Activated CD4-positive, CD25-positive, alpha-beta regulatory T cell treated with anti-CD3 and anti-CD28 coated beads, Interleukin-2, amount 50 U/mL, for 72 hours (primary cell): ENCODE measurements around the gene KRTAP4-16.
"Not testable (repeated sequence)": the region's sequence is repeated elsewhere in the genome, so short reads cannot be mapped to it uniquely, and the experiment has no call there.

ENCODE experiments used
- DNase-seq: peaks from one replicate; pipeline ENCODE4 v3.0.0; 2021

Gene KRTAP4-16

DNA sequence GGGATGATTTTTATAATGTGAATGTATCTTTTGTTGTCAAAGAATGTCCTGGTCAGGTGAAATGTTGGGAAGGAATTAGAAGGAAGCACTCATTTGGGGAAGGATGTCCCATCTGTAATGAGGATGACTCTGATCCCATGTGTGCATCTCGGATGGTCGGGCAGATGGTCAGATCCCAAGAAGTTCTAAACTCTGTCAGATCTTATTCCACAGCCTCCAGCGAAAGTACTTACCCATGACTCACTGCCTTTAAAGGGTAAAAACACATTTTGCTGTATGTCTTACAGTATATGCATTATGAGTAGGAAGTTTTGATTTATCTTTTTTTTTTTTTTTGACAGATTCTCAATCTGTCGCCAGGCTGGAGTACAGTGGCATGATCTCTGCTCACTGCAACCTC lies 16.7 kb upstream of the KRTAP4-16 start:
- DNase-seq: no peak

- not testable (repeated sequence) for DNase-seq
Observed at GRCh38 chr17:41117846-41118386, 15.9 kb upstream of the KRTAP4-16 start, which contains the start of gene KRTAP4-11. KRTAP4-11 (minus strand) TSS chr17:41118373; CDS start chr17:41118315, 58 bp downstream.

GRCh38 chr17:41116297-41116696 lies 14.3 kb upstream of the KRTAP4-16 start:
- no peak for DNase-seq

DNA sequence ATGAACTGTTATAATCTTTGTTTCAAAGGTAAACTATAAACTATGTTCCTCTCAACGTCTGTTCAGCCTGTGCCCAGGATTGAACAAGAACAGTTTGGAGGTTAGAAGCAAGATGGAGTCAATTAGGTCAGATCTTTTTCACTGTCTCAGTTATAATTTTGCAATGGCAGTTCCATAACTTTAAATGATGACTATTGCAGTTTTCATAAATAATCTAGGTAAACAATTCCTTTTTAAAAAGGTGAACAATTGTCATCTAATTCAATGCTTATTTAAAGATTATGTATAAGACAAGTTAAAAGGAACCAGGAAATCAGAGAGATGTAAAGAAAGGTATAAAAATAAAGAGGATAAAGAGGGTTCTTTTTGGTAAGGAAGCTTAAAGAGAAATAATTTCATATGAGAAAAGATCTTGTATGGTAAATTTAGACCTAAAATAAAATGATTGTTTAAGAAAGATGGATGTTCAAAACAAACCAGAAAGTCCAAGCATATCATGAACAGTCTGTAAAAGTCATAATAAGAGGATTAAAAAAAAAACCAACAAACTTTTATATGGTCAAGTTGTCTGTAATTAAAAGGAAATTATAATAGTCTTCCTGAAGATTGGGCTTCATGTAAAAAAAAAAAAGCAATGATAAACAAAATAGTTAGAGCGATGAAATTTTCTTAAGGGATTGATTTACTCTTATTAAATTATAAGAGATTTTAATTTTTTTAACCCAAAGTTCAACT lies 9.3 kb upstream of the KRTAP4-16 start:
- no peak for DNase-seq

DNA sequence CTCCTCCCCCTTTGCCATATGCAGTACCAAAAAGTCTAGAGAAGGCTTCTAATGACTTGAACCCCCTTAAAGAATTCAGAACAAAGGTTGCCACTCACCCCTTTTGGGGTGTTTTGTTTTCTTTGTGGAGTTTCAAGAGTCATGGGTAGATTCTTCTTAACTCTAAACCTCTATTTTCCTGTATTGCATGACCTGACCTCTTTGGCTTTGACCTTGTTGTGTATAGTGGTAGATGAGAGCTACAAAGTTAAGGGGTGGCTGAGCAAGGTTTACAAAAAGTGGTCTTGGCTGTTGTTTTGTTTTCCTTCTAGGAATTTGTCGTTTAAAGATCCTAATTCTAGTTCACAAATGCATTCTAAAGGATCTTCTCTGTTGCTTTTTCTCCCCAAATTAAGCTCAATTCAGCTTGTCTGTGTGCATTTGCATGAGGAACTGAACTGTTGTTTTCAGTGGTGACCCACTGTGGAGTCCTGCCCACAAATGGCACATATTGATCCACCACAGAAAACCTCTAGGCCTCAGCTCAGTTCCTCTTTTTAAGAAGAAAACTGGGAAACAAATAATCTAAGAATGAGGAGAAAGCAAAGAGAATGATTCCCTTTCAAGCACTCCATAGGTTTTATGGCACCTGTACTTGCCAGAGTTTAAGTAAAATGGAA lies 6.8 kb upstream of the KRTAP4-16 start:
- DNase-seq: not testable (repeated sequence)

DNA sequence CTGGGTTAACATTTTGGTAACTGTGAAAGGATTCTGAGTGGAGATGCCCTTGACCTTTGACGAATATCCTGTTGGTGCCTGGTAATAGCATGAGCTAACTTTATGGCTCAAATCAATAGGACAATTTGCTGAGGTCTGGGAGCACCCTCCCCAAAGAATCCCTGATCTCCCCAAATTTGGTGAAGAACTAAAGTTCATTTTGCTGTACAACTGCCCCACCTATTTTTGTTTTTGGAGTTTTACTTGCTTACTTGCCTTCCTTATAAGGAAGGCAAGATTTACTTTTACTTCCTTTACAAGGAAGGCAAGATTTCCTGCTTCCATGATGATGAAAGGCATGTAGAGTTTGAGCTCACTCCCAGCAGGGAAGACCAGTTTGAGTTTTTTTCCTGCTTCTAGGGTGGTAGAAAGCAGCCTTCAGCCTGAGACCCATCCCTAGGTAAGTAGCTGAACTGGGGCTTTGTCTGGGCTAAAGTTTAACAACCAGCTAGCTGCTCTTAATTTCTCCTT lies 6.0 kb upstream of the KRTAP4-16 start:
- no peak for DNase-seq

DNA sequence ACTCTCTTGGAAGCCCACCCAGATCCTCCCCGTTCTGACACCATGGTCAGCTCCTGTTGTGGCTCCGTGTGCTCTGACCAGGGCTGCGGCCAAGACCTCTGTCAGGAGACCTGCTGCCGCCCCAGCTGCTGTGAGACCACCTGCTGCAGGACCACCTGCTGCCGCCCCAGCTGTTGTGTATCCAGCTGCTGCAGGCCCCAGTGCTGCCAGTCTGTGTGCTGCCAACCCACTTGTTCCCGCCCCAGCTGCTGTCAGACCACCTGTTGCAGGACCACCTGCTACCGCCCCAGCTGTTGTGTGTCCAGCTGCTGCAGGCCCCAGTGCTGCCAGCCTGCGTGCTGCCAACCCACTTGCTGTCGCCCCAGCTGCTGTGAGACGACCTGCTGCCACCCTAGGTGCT lies 3.3 kb upstream of the KRTAP4-16 start, which contains the start of gene KRTAP4-9:
KRTAP4-9 (plus strand) TSS at position 43 of the 400 bp plus-strand sequence; CDS start at position 43, 0 bp downstream.
- DNase-seq: not testable (repeated sequence)

- DNase-seq: not testable (repeated sequence)
Observed at GRCh38 chr17:41104386-41105038, 2.5 kb upstream of the KRTAP4-16 start.

DNA sequence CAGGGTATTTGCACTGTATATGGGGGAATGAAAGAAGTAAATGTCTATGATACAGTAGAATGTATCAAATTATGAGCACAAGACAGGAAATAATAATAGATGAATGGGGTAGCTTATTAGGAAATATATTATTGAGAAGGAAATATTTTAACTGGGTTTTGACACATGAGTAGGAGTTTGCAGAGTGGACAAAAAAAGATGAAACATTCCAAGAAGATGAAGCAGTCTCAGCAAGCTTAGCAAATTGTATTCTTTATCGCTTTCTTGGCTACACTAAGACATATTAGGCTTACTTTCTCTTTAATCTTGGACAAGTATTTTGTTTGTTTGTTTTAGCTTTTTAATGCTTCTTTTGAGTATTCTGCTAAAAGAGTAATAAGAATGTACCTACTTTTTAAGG lies 1.9 kb upstream of the KRTAP4-16 start:
- no peak for DNase-seq

DNA sequence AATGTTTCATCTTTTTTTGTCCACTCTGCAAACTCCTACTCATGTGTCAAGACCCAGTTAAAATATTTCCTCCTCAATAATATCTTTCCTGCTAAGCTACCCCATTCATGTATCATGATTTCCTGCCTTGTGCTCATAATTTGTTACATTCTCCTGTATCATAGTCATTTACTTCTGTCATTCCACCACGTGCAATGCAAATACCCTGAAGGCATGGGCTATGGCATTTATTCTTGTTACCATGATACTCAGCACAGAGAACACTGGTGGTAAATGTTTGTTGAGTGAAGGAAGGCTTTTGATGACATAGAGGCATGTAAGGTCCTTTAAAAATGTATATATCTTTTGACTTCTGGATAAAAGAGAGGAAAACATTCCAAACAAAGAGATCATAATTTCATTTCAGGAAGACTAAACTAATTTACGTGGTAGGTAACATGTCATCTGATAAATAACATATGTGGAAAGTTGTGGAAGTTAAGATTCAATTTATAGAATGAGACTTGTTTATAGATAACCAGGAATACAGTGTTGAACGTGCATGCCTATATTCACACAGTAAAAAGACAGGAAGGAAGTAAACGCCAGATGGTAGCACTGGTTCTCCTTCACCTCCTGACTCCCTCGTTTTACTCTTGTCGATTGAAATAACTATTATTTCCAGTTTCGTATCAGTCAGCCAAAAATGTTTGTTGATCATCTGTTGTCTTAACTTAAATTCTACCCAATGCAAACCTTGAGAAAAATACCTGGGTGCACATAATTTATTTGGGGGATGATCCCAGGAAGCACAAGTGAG lies 2.1 kb downstream of the KRTAP4-16 start:
- not testable (repeated sequence) for DNase-seq

DNA sequence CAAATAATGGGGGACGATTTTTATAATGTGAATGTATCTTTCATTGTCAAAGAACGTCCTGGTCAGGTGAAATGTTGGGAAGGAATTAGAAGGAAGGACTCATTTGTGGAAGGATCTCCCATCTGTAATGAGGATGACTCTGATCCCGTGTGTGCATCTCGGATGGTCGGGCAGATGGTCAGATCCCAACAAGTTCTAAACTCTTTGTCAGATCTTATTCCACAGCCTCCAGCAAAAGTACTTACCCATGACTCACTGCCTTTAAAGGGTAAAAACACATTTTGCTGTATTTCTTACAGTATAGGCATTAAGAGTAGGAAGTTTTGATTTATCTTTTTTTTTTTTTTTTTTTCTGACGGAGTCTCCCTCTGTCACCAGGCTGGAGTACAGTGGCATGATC lies 3.5 kb downstream of the KRTAP4-16 start:
- no peak for DNase-seq

DNA sequence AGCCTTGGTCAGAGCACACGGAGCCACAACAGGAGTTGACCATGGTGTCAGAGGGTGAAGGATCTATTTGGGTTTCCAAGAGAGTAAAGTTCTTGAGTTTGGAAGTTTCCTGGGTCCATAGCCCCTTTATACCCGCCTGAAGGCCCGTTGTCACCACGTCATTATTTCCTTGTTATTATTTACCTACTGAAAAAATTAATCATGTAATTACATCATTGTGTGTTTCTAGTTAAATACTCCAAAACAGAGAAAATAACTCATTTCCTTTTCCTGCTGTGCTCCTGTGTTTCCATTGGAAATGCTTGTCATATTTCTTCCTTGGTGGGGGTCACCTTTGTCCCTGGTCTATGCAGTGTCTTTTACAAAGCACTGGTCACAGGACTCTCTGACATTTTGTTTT lies 4.0 kb downstream of the KRTAP4-16 start, which contains the start of gene KRTAP4-8:
KRTAP4-8 (minus strand) TSS at position 101 of the 400 bp plus-strand sequence; CDS start at position 43, 58 bp downstream.
- no peak for DNase-seq

- no peak for DNase-seq
Observed at GRCh38 chr17:41096055-41096454, 6.0 kb downstream of the KRTAP4-16 start.

- DNase-seq: not testable (repeated sequence)
Observed at GRCh38 chr17:41088760-41089352, 13.2 kb downstream of the KRTAP4-16 start.

GRCh38 chr17:41084100-41084856 lies 17.7 kb downstream of the KRTAP4-16 start, which contains the start of gene KRTAP4-7:
KRTAP4-7 (plus strand) TSS chr17:41084150; CDS start chr17:41084207, 57 bp downstream.
- not testable (repeated sequence) for DNase-seq

DNA sequence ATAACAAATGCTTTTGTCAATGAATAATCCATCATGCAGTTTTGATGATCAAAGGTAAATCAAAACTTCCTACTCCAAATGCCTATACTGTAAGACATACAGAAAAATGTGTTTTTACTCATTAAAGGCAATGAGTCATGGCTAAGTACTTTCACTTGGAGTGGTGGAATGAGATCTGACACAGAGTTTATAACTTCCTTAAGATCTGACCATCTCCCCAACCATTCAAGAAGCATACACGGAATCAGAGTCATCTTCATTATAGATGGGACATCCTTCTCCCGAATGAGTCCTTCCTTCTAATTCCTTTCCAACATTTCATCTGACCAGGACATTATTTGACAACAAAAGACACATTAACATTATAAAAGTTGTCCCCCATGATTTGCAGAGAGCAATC lies 18.6 kb downstream of the KRTAP4-16 start:
- DNase-seq: not testable (repeated sequence)

- DNase-seq: no peak
Observed at GRCh38 chr17:41082626-41083025, 19.4 kb downstream of the KRTAP4-16 start.

DNA sequence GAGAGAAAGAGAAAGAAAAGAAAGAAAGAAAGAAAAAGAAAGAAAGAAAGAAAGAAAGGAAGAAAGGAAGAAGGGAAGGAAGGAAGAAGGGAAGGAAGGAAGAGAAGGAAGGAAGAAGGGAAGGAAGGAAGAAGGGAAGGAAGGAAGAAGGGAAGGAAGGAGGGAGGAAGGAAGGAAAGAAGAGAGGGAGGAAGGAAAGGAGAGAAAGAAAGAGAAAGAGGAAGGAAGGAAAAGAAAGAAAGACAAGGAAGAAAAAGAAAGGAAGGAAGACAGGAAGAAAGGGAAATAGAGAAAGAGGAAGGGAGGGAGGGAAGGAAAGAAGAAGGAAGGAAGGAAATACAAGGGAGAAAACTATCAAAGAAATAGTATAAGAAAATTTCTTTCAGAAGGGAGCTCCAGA lies 25.2 kb downstream of the KRTAP4-16 start:
- no peak for DNase-seq

DNA sequence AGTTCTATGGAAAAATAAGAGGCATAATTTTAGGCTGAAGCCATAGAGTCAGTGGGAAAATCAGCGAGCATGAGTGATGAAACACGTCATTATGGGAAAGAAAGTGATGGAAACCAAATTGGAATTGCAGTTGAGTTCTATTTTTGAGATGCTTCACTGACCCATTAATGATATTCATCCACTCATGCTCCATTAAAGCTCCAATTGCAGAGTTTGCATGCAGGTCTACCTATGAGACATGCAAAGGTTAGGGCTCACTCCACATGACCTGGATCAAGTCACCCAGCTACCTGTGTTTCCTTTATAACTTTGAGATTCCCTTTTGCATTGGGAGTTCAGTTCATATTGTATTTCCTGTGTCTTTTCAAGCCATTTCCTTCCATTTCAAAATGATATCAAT lies 28.3 kb downstream of the KRTAP4-16 start:
- no peak for DNase-seq

- no peak for DNase-seq
Observed at GRCh38 chr17:41071606-41072360, 30.2 kb downstream of the KRTAP4-16 start.
